Measurements from ENCODE around the gene IRF2.
"Not testable (repeated sequence)": the region's sequence is repeated elsewhere in the genome, so short reads cannot be mapped to it uniquely, and the experiment has no call there.

Gene IRF2

GRCh38 chr4:184384810-184385557 is 89.4 kb downstream of the IRF2 start:
- DNase-seq, result no peak

GRCh38 chr4:184384056-184384809 is 90.1 kb downstream of the IRF2 start:
- DNase-seq, result no peak

DNA sequence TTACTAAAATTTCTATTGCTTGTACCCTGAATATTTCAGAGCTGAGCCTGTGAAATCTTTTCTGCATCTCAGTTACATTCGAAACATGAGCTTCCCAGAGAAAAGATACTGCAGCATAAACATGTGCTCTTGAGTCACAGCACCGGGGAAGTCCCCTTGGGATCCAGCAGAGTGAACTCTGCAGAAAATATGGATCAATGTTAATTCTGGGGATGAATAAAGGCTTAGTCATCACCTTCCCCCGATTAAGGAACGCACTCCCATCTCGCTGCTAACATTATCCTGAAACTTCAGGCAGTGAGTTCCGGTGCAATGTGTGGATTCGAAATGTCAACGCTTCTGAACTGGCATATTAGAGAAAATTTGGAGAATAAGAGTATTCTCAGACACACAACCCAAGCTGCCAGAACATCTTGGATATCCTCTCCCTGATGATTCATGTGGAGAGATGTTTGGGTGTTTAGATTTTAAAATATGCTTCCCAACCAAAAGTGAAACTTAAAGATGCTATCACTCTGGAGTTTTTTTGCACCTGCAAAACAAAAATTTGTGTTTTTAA is 90.8 kb downstream of the IRF2 start:
- no peak for DNase-seq

- DNase-seq, result no peak
These were observed 92.0 kb downstream of the IRF2 start for GRCh38 chr4:184382189-184382846.

- no peak for DNase-seq
These were observed 93.6 kb downstream of the IRF2 start for GRCh38 chr4:184380707-184381106.

DNA sequence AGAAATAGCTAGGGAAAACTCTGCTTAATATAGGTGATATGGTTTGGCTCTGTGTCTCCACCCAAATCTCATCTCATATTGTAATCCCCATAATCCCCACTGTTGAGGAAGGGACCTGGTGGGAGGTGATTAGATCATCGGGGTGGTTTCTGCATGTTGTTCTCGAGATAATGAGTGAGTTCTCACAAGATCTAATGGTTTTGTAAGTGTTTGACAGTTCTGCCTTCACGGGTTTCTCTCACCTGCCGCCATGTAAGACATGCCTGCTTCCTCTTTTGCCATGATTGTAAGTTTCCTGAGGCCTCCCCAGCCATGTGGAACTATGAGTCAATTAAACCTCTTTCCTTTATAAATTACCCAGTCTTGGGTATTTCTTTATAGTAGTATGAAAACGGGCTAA is 94.1 kb downstream of the IRF2 start:
- not testable (repeated sequence) for DNase-seq

- DNase-seq, result no peak
These were observed 97.4 kb downstream of the IRF2 start for GRCh38 chr4:184376923-184377322.

GRCh38 chr4:184376126-184376838 is 98.1 kb downstream of the IRF2 start:
- DNase-seq, result no peak

DNA sequence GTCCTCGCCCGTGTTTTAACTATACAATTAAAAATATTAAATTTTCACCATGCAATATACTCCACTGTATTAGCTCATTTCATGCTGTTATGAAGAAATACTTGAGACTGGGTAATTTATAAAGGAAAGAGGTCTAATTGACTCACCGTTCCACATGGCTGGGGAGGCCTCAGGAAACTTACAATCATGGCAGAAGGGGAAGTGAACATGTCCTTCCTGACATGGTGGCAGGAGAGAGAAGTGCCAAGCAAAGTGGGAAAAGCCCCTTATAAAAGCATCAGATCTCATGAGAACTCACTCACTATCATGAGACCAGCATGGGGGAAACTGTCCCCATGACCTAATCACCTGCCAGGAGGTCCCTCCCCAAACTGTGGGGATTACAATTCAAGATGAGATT is 98.7 kb downstream of the IRF2 start:
- DNase-seq, result not testable (repeated sequence)

GRCh38 chr4:184375027-184375426 is 99.3 kb downstream of the IRF2 start:
- DNase-seq, result no peak

DNA sequence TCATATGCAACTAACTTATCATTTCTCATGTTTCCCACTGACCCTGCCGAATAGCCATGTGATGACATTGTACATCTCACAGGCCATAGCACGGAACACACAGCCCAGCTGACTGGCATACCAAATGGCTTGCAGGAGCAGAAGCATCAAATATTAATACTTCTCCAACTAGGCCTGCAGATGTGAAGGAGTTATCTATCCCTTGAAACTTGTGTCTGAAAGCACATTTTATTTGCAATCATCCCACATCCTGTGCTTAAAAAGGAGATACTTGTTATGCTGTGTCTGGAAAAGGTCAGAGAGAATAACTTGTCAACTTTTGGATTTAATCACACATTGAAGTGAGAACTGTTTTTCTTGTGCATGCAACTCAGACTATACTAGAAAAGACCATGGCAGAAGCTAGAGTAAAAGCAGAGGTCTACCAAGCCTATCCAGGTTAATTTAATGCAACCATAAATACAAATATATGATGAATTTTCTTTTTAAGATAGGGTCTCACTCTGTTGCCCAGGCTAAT is 100.4 kb downstream of the IRF2 start:
- DNase-seq, result no peak

DNA sequence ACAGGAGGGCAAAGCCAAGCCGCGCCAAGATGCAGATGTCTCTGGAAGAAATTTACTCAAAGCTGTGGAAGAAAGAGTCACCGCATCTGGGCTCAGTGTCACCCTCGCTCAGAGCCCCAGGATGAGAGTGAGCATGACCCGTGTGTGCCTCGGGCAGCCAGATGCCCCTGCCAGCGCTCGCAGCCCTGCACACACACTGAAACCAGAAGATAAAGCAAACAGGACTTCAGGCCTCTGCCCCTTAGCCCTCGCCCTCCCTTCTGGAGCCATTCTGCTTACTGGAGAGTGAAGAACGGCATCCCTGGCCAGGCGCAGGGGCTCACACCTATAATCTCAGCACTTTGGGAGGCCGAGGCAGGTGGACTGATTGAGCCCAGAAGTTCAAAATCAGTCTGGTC is 103.0 kb downstream of the IRF2 start:
- DNase-seq, result no peak

DNA sequence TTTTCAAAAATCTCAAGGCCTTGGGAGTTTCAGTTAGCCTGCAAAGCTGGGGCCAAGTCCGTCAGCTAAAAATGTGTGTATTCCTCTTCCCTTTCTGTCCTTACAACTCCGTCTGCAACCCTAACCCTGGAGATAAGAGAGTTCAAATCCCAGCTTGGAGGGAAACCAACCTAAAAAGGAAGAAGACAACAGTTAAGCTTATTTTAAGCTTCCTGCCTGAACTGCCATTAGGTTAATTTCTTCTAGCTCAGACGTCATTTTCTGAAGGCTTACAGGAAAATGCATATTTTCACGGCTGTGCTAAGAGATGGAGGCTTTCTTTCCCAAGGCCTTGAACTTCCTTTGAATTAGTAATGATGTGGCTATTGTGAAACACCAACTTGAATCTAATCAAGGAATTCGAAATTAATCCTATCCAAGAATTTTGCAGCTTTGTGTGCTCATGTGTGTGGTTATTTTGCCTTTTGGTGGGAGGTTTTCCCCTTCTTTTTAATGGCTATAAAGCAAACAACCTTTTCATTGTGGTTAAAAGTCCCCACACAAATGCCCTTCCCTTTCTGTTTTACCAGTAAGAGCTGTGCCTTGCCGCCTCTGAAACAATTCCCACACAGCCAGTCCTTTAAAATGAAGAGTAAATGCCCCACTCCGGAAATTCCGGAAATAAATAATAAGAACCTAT is 103.5 kb downstream of the IRF2 start:
- no peak for DNase-seq

DNA sequence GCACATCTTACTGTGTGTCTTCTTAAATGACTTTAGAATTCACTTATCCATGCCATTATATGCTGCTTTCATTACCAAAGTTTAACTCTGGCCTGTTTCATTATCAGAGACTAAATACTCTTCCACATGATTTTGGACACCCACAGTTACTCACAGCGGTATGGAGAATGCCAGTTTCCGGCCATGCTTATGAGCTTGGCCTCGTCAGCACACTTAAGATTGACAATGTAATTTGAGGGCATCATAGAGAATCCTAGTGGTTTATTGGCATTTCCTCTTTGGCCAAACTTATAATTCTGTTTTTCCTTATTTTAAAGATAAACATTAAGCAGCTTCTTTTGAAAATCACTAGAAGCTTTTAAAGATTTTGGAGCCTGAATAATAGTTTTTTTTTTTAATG is 104.5 kb downstream of the IRF2 start:
- DNase-seq, result no peak

DNA sequence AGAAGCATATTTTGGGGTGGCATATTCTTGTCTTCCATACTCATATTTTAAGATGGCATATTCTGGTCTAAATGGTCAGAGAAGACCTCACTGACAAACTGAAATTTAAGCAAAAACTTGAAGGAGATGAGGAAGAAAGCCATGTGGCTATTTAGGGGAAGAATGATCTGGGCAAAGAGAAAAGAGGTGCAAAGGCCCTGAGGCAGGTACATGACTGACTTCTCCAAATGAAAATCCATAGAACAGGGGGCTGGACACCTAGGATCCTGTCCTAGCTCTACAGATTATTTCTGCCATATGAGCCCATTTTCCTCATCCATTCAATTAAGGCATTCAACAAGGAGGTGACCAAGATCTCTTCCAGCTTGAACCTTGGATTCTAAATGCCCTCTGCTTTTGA is 105.6 kb downstream of the IRF2 start:
- DNase-seq, result no peak

DNA sequence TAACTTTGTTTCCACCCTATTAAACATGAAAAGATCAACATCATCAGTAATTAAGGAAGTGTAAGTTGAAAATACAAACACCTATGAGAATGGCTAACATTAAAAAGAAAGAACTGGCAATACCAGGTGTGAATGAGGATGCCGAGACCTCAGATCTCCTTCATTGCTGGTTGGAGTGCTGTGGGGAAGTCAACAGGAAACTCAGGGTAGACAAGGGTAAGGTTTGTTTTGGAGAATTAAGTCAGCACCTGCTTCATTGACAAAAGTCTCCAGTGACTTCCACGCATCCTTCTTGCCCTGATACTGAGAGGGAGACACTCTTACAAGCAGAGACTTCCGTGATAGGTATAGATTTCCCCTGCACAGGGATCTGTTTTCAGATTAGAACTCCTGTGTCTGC is 106.1 kb downstream of the IRF2 start:
- no peak for DNase-seq

- DNase-seq, result no peak
These were observed 110.0 kb downstream of the IRF2 start for GRCh38 chr4:184364100-184364921.

GRCh38 chr4:184363258-184363657 is 111.1 kb downstream of the IRF2 start:
- DNase-seq, result no peak

DNA sequence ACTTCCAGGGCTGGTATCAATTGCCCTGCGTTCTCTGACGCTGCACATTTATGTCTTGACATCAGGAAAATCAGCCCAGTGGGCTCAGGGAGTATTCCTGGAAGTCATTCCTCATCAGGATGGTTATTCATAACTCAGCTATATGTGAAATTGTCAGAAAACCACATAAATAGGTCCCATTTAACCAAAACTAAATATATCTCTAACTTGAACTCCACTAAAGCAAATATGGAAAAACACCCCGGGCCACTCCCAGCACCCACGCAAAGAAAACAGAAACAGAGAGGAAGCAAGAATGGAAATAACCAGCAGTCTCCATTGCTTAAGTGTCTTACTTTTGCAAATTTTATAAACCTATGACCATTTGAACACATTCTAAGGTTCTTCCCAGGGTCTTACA is 112.0 kb downstream of the IRF2 start:
- no peak for DNase-seq

- no peak for DNase-seq
These were observed 112.9 kb downstream of the IRF2 start for GRCh38 chr4:184361443-184361842.

- DNase-seq, result no peak
These were observed 114.5 kb downstream of the IRF2 start for GRCh38 chr4:184359888-184360287.
